H9 (cell line): Measurements from ENCODE around the gene MMP25. TPM values are rescaled to one million over a fixed set of nuclear protein-coding genes. Genes with fewer than 3 reads are reported as not detected.
A peak's percentile ranks its signal among the peaks of the same experiment; 100 is the strongest.

Source experiments
- DNase-seq: peaks from one replicate; pipeline ENCODE4 v3.0.0-alpha.2; 2017
- H2AFZ ChIP-seq: one replicate; pipeline ENCODE4 v1.6.1; 2013; ENCODE audit warnings: mild to moderate bottlenecking, low read length, control low read depth, moderate library complexity
- H2AK5ac ChIP-seq: 2 replicates; pipeline ENCODE4 v1.6.1; 2013; ENCODE audit warnings: low read length, control low read depth, mixed read lengths; ENCODE audit not compliant: insufficient read length
- H2BK120ac ChIP-seq: one replicate; pipeline ENCODE4 v1.6.1; 2013; ENCODE audit warnings: low read depth, mild to moderate bottlenecking, low read length, control low read depth, inconsistent platforms; ENCODE audit not compliant: poor library complexity, severe bottlenecking
- H2BK12ac ChIP-seq: 2 replicates; pipeline ENCODE4 v1.6.1; 2013; ENCODE audit warnings: low read length, control low read depth, mixed read lengths, low read depth; ENCODE audit not compliant: insufficient read length
- H2BK15ac ChIP-seq: 2 replicates; pipeline ENCODE4 v1.6.1; 2013; ENCODE audit warnings: low read depth, low read length, control low read depth
- H2BK20ac ChIP-seq: one replicate; pipeline ENCODE4 v1.6.1; 2013; ENCODE audit warnings: low read depth, mild to moderate bottlenecking, low read length, control low read depth, inconsistent platforms; ENCODE audit not compliant: poor library complexity, severe bottlenecking
- H2BK5ac ChIP-seq: 2 replicates; pipeline ENCODE4 v1.6.1; 2013; ENCODE audit warnings: low read length, control low read depth, mixed read lengths; ENCODE audit not compliant: insufficient read length
- H3K14ac ChIP-seq: 2 replicates; pipeline ENCODE4 v1.6.1; 2013; ENCODE audit warnings: low read length, control low read depth; ENCODE audit not compliant: insufficient read depth
- H3K18ac ChIP-seq: 2 replicates; pipeline ENCODE4 v1.6.1; 2013; ENCODE audit warnings: low read depth, mild to moderate bottlenecking, mixed read lengths, low read length, control low read depth; ENCODE audit not compliant: insufficient read length
- H3K23ac ChIP-seq: 2 replicates; pipeline ENCODE4 v1.6.1; 2013; ENCODE audit warnings: low read length, control low read depth, mixed read lengths, low read depth; ENCODE audit not compliant: insufficient read length
- H3K23me2 ChIP-seq: 2 replicates; pipeline ENCODE4 v1.6.1; 2013; ENCODE audit warnings: low read depth, mild to moderate bottlenecking, mixed read lengths, low read length, control low read depth; ENCODE audit not compliant: insufficient read length, poor library complexity, severe bottlenecking
- H3K27ac ChIP-seq: 2 replicates; pipeline ENCODE4 v1.5.1; 2013; ENCODE audit warnings: low read length, control low read depth, mixed read lengths, low read depth; ENCODE audit not compliant: insufficient read length
- H3K27me3 ChIP-seq: 2 replicates; pipeline ENCODE4 v1.6.1; 2013; ENCODE audit warnings: low read length, control low read depth, inconsistent platforms; ENCODE audit not compliant: insufficient read depth
- H3K4ac ChIP-seq: 2 replicates; pipeline ENCODE4 v1.6.1; 2013; ENCODE audit warnings: low read depth, mild to moderate bottlenecking, control low read depth, inconsistent platforms, low read length, moderate library complexity
- H3K4me1 ChIP-seq: 2 replicates; pipeline ENCODE4 v1.6.1; 2013; ENCODE audit warnings: low read length, control low read depth, inconsistent platforms; ENCODE audit not compliant: insufficient read depth
- H3K4me2 ChIP-seq: 2 replicates; pipeline ENCODE4 v1.6.1; 2013; ENCODE audit warnings: low read length, control low read depth, mixed read lengths; ENCODE audit not compliant: insufficient read length, insufficient read depth
- H3K56ac ChIP-seq: 2 replicates; pipeline ENCODE4 v1.6.1; 2013; ENCODE audit warnings: low read depth, mild to moderate bottlenecking, mixed read lengths, low read length, control low read depth; ENCODE audit not compliant: insufficient read length
- H3K79me1 ChIP-seq: 2 replicates; pipeline ENCODE4 v1.6.1; 2013; ENCODE audit warnings: low read depth, mild to moderate bottlenecking, moderate library complexity, low read length, control low read depth, inconsistent platforms; ENCODE audit not compliant: insufficient read depth, poor library complexity, severe bottlenecking
- H3K79me2 ChIP-seq: 2 replicates; pipeline ENCODE4 v1.6.1; 2013; ENCODE audit warnings: low read length, control low read depth, inconsistent platforms; ENCODE audit not compliant: insufficient read depth
- H3K9ac ChIP-seq: 2 replicates; pipeline ENCODE4 v1.6.1; 2013; ENCODE audit warnings: low read length, control low read depth, mixed read lengths; ENCODE audit not compliant: insufficient read length; ENCODE audit errors: extremely low read depth
- H3K9me3 ChIP-seq: one replicate; pipeline ENCODE4 v1.6.1; 2013; ENCODE audit warnings: low read depth, low read length, inconsistent platforms; ENCODE audit not compliant: control insufficient read depth
- H3T11ph ChIP-seq: one replicate; pipeline ENCODE4 v1.6.1; 2013; ENCODE audit warnings: mild to moderate bottlenecking, low read length, control low read depth, inconsistent platforms
- H4K20me1 ChIP-seq: one replicate; pipeline ENCODE4 v1.6.1; 2013; ENCODE audit not compliant: control insufficient read depth, insufficient read length, insufficient read depth
- H4K5ac ChIP-seq: 2 replicates; pipeline ENCODE4 v1.6.1; 2013; ENCODE audit warnings: low read depth, mild to moderate bottlenecking, mixed read lengths, low read length, control low read depth; ENCODE audit not compliant: insufficient read length
- H4K8ac ChIP-seq: replicated peaks from 2 replicates; pipeline ENCODE4 v1.6.1; 2013; ENCODE audit warnings: low read length, control low read depth, mixed read lengths, low read depth; ENCODE audit not compliant: insufficient read length
- H4K91ac ChIP-seq: 2 replicates; pipeline ENCODE4 v1.6.1; 2013; ENCODE audit warnings: low read depth, mild to moderate bottlenecking, moderate library complexity, mixed read lengths, low read length, control low read depth; ENCODE audit not compliant: insufficient read length
- H3K27ac Mint-ChIP-seq, 3 experiments: 2 replicates in 2 of 3; 3 replicates in 1 of 3; pipeline ENCODE4 v1.8.0; 2020 to 2021; ENCODE audit warnings: mixed read lengths in 3 of 3, mild to moderate bottlenecking in 1 of 3, moderate library complexity in 1 of 3
- H3K27me3 Mint-ChIP-seq: 2 replicates; pipeline ENCODE4 v1.8.0; 2021; ENCODE audit warnings: low read depth, mild to moderate bottlenecking, moderate library complexity, mixed read lengths
- H3K36me3 Mint-ChIP-seq, 3 experiments: 2 replicates in 2 of 3; 3 replicates in 1 of 3; pipeline ENCODE4 v1.8.0; 2020 to 2021; ENCODE audit warnings: low read depth in 3 of 3, mixed read lengths in 3 of 3; ENCODE audit not compliant: insufficient read depth in 1 of 3
- H3K4me1 Mint-ChIP-seq, 2 experiments: 2 replicates each; pipeline ENCODE4 v1.8.0; 2020; ENCODE audit warnings: mixed read lengths in 2 of 2
- H3K4me3 Mint-ChIP-seq, 2 experiments: 2 replicates in 1 of 2; 3 replicates in 1 of 2; pipeline ENCODE4 v1.8.0; 2020 to 2021; ENCODE audit warnings: mild to moderate bottlenecking in 2 of 2, mixed read lengths in 2 of 2, moderate library complexity in 1 of 2
- H3K9me3 Mint-ChIP-seq, 2 experiments: 2 replicates in 1 of 2; 3 replicates in 1 of 2; pipeline ENCODE4 v1.8.0; 2020; ENCODE audit warnings: mild to moderate bottlenecking in 2 of 2, mixed read lengths in 2 of 2, moderate library complexity in 1 of 2
- CTCF ChIP-seq: fragments of 200-600 bp; sonication (generic); conservative IDR thresholded peaks from 3 replicates; pipeline ENCODE4 v1.8.0; 2021; ENCODE audit warnings: antibody characterized with exemption, mild to moderate bottlenecking
- WGBS: extraction: QIAGEN DNeasy Blood & Tissue Kit; methylation state at CpG from one replicate; pipeline ENCODE4 v1.1.7; 2013; ENCODE audit warnings: missing lambda C conversion rate, low lambda C conversion rate, mixed read lengths; ENCODE audit not compliant: insufficient read length; ENCODE audit errors: extremely low coverage; 5-methylcytosine and 5-hydroxymethylcytosine counted together
- total RNA-seq: library from RNA; stranded (reverse); gene quantifications from 2 replicates; pipeline ENCODE4 v1.2.1, GENCODE V29; 2021

The MMP25 gene
- total RNA-seq, 1 experiment from 2014 or later, result 13.5 TPM

GRCh38 chr16:3027489-3027795 is 18.9 kb upstream of the MMP25 start:
- Histone ChIP-seq H4K8ac (no peak overlapping the region), H3K79me1 (no peaks in the 10 kb centered on the region), H3K14ac (no peak overlapping the region), H3K4me2 (no peak overlapping the region), H3K9ac (no peak overlapping the region), H4K91ac (no peak overlapping the region), H4K5ac (no peak overlapping the region), H3T11ph (no peak overlapping the region), H2BK5ac (no peak overlapping the region), H3K18ac (no peak overlapping the region), H2BK20ac (no peak overlapping the region), H3K4ac (no peak overlapping the region), H3K4me1 (no peaks in the 10 kb centered on the region; the same call in 1 of the 2 replicates), H3K27ac (no peak overlapping the region), H3K9me3 (no peaks in the 10 kb centered on the region), H2AFZ (no peak overlapping the region), H3K79me2 (no peaks in the 10 kb centered on the region), H2BK120ac (no peak overlapping the region), H3K27me3 (no peaks in the 10 kb centered on the region), H3K23ac (no peak overlapping the region), H4K20me1 (peaks cover 3% of the 10 kb centered on the region), H2BK15ac (no peak overlapping the region), H2AK5ac (no peak overlapping the region), H2BK12ac (no peak overlapping the region), H3K23me2 (peaks cover 10% of the 10 kb centered on the region), H3K56ac (no peak overlapping the region)
- Mint-ChIP-seq H3K9me3 (no peaks in the 10 kb centered on the region), H3K27me3 (peaks cover 6% of the 10 kb centered on the region), H3K4me1 (peaks cover 17 to 46% of the 10 kb centered on the region in 2 experiments), H3K27ac (no peak overlapping the region), H3K36me3 (peaks cover 13 to 41% (median 37%) of the 10 kb centered on the region in 3 experiments), H3K4me3 (peak overlapping the region in 1 of 2 experiments; percentile 51; a peak in 1 of 5 replicates)
- DNase-seq, result no peak
- no CpG with 5 or more reads among the region's 8 CpGs for WGBS
- TF ChIP-seq CTCF, result no peak
